NCI-H146 treated with DMSO at 0.1 percent for 48 hours (cell line): ENCODE results near the gene REP15.
"Not testable (repeated sequence)": the region's sequence is repeated elsewhere in the genome, so short reads cannot be mapped to it uniquely, and the experiment has no call there.

Experiments used
- DNase-seq: peaks from one replicate; lab custom pipeline; 2025; ENCODE audit not compliant: unreplicated experiment; lab: John Stamatoyannopoulos, UW

REP15 gene

GRCh38 chr12:27696293-27696652 is at the start of gene REP15:
Gene REP15, plus strand, starts transcription at chr12:27696447. Its CDS starts 116 bp downstream, at chr12:27696563.
- DNase-seq: no peak

GRCh38 chr12:27650011-27650410 is 46.2 kb upstream of the REP15 start:
- no peak for DNase-seq

- DNase-seq: no peak
Measured at GRCh38 chr12:27651201-27651600, 45.0 kb upstream of the REP15 start.

GRCh38 chr12:27652174-27652763 is 44.0 kb upstream of the REP15 start:
- DNase-seq: peak; percentile 70

- DNase-seq: no peak
Measured at GRCh38 chr12:27653661-27654060, 42.6 kb upstream of the REP15 start.

- not testable (repeated sequence) for DNase-seq
Measured at GRCh38 chr12:27655476-27655875, 40.8 kb upstream of the REP15 start.

GRCh38 chr12:27657296-27657695 is 39.0 kb upstream of the REP15 start:
- DNase-seq: no peak

- no peak for DNase-seq
Measured at GRCh38 chr12:27665704-27666103, 30.5 kb upstream of the REP15 start.

GRCh38 chr12:27666510-27666909 is 29.7 kb upstream of the REP15 start:
- no peak for DNase-seq

- no peak for DNase-seq
Measured at GRCh38 chr12:27667540-27667939, 28.7 kb upstream of the REP15 start.

- no peak for DNase-seq
Measured at GRCh38 chr12:27672051-27672450, 24.2 kb upstream of the REP15 start.

- no peak for DNase-seq
Measured at GRCh38 chr12:27672643-27673042, 23.6 kb upstream of the REP15 start.

- DNase-seq: no peak
Measured at GRCh38 chr12:27673101-27673718, 23.0 kb upstream of the REP15 start.

- no peak for DNase-seq
Measured at GRCh38 chr12:27674989-27675388, 21.3 kb upstream of the REP15 start.

- no peak for DNase-seq
Measured at GRCh38 chr12:27680619-27681018, 15.6 kb upstream of the REP15 start.

GRCh38 chr12:27682534-27682933 is 13.7 kb upstream of the REP15 start:
- DNase-seq: no peak

- DNase-seq: no peak
Measured at GRCh38 chr12:27685274-27685673, 11.0 kb upstream of the REP15 start.

- no peak for DNase-seq
Measured at GRCh38 chr12:27686147-27686546, 10.1 kb upstream of the REP15 start.

GRCh38 chr12:27688671-27689070 is 7.6 kb upstream of the REP15 start:
- no peak for DNase-seq

GRCh38 chr12:27689558-27690180 is 6.6 kb upstream of the REP15 start:
- no peak for DNase-seq

GRCh38 chr12:27693403-27693802 is 2.8 kb upstream of the REP15 start:
- DNase-seq: no peak

- DNase-seq: no peak
Measured at GRCh38 chr12:27695556-27696292, 523 bp upstream of the REP15 start.
